ENCODE results near the gene DAPK2.
"Not testable (repeated sequence)": the region's sequence is repeated elsewhere in the genome, so short reads cannot be mapped to it uniquely, and the experiment has no call there.

Gene DAPK2

GRCh38 chr15:64089543-64090280 is 43.4 kb upstream of the DAPK2 start:
- DNase-seq (ENCODE audit: low read depth), result no peak
- H3K4me3 ChIP-seq (ENCODE audit: control insufficient read depth, low read depth, low read length), result no peak overlapping the region
- TF ChIP-seq, protein P1, sequence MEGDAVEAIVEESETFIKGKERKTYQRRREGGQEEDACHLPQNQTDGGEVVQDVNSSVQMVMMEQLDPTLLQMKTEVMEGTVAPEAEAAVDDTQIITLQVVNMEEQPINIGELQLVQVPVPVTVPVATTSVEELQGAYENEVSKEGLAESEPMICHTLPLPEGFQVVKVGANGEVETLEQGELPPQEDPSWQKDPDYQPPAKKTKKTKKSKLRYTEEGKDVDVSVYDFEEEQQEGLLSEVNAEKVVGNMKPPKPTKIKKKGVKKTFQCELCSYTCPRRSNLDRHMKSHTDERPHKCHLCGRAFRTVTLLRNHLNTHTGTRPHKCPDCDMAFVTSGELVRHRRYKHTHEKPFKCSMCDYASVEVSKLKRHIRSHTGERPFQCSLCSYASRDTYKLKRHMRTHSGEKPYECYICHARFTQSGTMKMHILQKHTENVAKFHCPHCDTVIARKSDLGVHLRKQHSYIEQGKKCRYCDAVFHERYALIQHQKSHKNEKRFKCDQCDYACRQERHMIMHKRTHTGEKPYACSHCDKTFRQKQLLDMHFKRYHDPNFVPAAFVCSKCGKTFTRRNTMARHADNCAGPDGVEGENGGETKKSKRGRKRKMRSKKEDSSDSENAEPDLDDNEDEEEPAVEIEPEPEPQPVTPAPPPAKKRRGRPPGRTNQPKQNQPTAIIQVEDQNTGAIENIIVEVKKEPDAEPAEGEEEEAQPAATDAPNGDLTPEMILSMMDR (IDR thresholded peaks at IDR 0.05; ENCODE audit: control insufficient read depth, insufficient read depth, low read depth, low read length, missing control alignments), result no peak

- no peak overlapping the region for H3K4me3 ChIP-seq (ENCODE audit: control insufficient read depth, low read depth, low read length)
- TF ChIP-seq, protein P1 (IDR thresholded peaks at IDR 0.05; ENCODE audit: control insufficient read depth, insufficient read depth, low read depth, low read length, missing control alignments), result no peak
- DNase-seq (ENCODE audit: low read depth), result no peak
These were observed 36.5 kb upstream of the DAPK2 start for GRCh38 chr15:64082757-64083156.

DNA sequence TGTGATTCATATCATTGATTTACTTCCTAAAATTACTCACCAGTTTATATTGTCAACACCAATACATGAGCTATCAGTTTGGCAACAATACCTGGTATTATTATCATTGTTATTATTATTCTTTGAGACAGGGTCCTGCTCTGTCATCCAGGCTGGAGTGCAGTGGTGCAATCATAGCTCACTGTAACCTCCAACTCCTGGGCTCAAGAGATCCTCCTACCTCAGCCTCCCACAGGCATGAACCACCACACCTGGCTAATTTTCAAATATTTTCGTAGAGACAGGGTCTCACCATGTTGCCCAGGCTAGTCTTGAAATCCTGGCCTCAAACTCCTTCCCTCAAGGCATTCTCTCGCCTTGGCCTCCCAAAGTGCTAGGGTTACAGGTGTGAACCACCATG is 27.2 kb upstream of the DAPK2 start:
- DNase-seq (ENCODE audit: low read depth); H3K4me3 ChIP-seq (ENCODE audit: control insufficient read depth, low read depth, low read length): not testable (repeated sequence)

DNA sequence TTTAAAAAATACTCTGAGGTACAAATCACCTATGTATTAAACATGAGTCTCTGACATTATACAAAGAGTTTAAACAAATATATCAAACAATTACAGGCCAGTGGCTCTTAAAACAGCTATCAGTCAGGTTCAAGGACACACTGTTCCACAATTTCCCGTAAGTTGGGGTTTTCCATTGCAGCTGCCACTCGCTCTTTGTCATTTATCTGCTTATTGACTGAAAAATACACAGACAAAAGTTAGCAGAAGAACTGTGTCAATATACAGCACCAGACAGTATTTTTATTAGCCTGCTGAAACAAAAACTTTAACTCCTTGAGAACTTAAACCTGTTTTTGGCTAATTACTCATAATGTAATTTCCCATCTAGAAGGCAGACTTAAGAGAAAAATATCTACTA is 26.5 kb upstream of the DAPK2 start:
- DNase-seq (ENCODE audit: low read depth), result no peak
- TF ChIP-seq, protein P1 (IDR thresholded peaks at IDR 0.05; ENCODE audit: control insufficient read depth, insufficient read depth, low read depth, low read length, missing control alignments), result no peak
- H3K4me3 ChIP-seq (ENCODE audit: control insufficient read depth, low read depth, low read length), result no peak overlapping the region

DNA sequence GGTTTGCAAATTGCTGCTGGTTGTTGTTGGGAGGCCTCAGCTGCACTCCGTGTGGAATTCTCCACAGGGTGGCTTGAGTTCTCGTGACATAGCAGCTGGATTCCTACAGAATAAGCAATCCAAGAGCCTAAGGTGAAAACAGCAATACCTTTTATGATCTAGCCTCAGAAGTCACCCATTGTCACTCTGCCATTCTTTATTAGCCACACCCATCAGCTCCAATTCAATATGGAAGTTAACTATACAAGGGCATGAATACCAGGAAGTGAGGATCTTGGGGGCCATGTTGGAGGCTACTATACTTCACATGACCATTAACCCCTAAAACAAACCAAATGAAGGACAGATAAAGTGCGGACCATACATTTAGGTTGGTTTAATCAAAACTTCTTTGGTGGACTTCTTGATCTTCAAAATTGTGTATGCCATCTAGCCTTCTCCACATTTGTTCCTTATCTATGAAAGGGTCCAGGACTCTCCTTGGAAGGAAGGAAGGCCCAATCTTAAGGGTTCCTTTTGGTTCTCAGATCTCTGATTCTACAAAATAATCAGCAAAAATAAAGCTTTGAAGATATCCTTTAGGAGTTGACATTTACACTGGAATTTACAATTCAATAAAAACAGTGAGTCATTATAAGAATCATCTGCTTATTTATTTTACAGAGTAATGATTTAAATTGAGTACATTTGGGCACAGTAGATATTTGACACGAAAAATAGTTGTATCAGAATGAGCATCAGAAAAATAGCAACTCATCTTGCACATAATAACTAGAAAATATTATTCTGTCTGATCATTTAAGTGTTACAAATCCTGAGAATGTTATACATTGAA is 25.9 kb upstream of the DAPK2 start:
- TF ChIP-seq, protein P1 (IDR thresholded peaks at IDR 0.05; ENCODE audit: control insufficient read depth, insufficient read depth, low read depth, low read length, missing control alignments), result no peak
- DNase-seq (ENCODE audit: low read depth), result no peak
- no peak overlapping the region for H3K4me3 ChIP-seq (ENCODE audit: control insufficient read depth, low read depth, low read length)

- peak; percentile 46 for DNase-seq (ENCODE audit: low read depth)
- TF ChIP-seq, protein P1 (IDR thresholded peaks at IDR 0.05; ENCODE audit: control insufficient read depth, insufficient read depth, low read depth, low read length, missing control alignments), result no peak
- no peak overlapping the region for H3K4me3 ChIP-seq (ENCODE audit: control insufficient read depth, low read depth, low read length)
These were observed 24.9 kb upstream of the DAPK2 start for GRCh38 chr15:64070965-64071851.

Measured in AG09309 (cell line).